GM19467 (cell line): ENCODE results near the gene SULT1A2.
"Not testable (repeated sequence)": the region's sequence is repeated elsewhere in the genome, so short reads cannot be mapped to it uniquely, and the experiment has no call there.

ENCODE experiments used
- ATAC-seq: cut with Tn5 transposase; IDR thresholded peaks from one replicate; pipeline ENCODE4 v1.9.1; 2021; ENCODE audit warnings: mild to moderate bottlenecking, moderate library complexity; ENCODE audit not compliant: unreplicated experiment

SULT1A2 gene

DNA sequence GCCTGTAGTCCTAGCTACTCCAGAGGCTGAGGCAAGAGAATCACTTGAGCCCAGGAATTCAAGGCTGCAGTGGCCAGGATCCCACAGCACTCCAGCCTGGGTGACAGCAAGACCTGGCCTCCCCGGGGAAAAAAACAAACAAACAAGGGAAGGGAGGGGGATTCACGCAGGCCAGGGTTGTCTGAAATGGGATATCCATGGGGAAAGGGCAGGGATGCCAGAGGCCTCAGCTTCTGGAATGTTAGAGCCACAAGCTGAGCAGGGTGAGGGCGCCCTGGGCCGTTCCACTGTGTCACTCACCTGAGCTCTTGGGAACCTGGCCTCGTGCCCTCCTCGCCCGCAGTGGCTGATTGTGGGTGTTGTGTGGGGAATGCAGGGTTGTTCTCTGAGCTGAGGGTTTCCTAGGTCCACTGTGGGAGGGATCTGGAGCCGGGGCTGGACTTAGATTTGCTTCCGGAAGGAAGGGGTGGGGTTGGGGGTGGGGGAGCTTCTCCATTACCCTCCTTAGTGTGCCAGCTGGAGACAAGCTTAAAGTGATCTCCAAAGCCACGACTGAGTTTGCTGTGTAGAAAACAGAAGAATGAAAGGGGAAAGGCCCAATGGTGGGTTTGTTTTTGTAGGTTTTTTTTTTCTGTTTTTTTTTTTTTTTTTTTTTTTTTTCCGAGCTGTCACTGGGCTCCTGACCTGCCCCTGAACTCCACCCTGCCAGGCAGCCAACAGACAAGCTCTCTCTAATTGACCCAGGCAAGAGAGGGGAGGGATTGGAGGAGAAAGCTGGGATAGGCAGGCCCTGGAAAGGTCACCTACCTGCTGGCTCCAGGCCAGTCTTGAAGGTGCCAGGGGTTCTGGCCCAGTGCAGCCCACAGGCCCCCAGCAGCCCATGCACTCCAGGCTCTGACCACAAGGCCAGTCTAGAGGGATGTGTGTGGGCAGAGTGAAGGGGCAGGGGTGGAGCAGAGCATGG, 13.1 kb upstream of the SULT1A2 start, which contains the start of gene SULT1A1:
Gene SULT1A1, minus strand, starts transcription at position 414 of the 964 bp plus-strand sequence. CDS start 1,189 bp downstream, outside the sequence.
- ATAC-seq, result no peak

DNA sequence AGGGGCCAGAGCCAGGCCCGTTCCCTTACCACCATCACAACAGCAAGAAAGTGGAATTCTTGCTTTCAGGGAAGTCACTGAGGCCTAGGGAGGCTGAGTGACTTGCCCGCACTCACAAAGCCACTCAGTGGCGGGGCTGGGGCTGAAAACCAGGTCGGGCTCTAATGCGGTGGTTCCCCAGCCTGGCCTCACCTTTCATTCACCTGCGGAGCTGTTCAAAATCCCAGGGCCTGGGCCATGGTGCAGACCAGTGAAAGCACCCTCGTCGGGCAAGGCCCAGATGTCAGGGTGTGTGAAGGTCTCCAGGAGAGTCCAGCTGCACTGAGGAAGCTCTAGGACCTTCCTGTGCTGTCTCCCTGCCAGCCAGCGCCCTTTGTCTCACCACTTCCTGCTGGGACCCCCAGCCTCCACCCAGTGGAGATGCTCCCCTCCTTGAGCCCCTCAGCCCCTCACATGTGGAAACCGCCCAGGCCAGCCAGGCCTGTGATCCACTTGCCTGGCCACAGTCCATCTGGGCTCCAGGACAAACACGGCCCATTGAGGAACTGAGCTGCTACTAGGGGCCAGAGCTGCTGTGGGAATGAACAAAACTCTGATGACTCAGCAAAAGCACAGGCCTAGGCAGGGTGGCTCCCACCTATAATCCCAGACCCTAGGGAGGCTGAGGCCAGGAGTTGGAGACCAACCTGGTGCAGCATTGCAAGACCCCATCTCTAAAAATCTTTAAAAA, 12.2 kb upstream of the SULT1A2 start:
- not testable (repeated sequence) for ATAC-seq

DNA sequence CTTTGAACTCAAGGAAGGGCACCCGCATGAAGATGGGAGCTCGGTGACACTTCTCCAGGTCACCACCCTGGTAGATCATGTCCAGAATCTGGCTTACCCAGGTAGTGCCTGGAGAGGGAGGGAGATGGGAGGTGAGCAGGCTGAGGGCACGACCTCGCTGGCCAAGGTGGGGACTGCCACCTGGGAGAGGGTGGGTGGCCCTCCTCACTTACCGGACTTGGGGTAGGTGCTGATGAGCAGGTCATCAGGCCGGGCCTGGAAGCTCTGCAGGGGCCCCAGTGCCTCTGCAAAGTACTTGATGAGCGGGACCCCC, 11.6 kb upstream of the SULT1A2 start:
- not testable (repeated sequence) for ATAC-seq

DNA sequence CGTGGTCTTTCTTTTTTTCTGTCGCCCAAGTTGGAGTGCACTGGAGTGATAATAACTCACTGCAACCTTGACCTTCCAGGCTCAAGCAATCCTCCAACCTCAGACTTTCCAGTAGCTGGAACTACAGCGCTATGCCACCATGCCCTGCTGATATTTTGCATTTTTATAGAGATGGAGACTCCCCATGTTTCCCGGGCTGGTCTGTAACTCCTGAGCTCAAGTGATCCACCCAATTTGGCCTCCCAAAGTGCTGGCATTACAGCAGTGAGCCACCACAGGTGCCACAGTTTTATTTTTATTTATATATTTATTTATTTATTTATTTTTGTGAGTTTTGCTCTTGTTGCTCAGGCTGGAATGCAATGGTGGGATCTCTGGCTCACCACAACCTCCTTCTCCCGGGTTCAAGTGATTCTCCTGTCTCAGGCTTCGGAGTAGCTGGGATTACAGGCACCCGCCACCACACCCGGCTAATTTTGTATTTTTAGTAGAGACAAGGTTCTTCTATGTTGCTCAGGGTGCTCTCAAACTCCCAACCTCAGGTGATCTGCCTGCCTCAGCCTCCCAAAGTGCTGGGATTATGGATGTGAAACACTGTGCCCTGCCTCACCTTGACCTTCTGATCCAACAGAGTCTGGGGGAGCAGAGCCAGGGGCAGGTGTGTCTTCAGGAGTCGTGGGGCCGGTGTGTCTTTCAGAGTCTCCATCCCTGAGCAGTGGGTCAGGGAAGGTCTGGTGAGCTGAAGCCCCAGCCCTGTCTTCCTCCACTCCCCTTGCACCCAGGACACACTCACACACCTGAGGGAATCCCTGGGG, 11.0 kb upstream of the SULT1A2 start:
- not testable (repeated sequence) for ATAC-seq

- no peak for ATAC-seq
Observed at GRCh38 chr16:28607116-28607623, 10.3 kb upstream of the SULT1A2 start.

DNA sequence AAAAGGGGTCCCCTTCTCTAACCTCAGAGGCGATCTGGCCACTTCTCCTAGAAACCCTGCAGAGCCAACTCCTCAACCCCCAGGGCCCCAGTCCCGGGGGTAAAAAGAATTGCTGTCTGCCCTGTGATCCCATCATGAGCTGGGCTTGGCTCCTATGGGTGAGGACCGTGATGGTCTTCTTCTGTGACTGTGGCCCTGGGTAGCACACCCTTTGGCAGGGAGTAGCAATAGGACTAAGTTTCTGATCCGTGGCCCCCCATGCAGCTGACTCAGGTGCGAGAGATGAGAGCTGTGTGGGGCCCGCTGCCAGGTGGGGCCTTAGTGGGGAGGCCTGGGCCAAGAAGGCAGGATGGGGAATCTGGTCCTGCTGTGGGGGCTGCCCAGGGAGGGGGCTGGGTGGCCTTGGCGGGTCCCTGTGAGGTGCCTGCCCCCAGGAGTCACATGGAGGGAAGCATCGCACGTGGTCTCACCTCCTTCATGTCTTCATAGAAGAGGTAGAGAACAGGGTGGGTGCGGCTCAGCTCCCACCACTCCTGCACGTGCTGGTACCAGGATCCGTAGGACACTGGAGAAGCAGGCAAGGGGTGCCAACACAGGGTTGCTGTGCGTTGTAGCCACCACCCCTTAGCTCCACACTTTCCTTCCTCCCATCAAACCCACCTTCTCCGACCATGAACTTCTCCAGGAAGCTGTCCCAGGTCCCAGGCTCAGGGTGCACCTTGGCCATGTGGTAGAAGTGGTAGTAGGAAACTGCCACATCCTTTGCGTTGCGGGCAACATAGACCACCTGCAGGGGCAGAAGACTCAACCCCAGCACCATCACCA, 9.7 kb upstream of the SULT1A2 start:
- no peak for ATAC-seq

GRCh38 chr16:28604186-28604565, 7.3 kb upstream of the SULT1A2 start:
- no peak for ATAC-seq

GRCh38 chr16:28603381-28604185, 6.7 kb upstream of the SULT1A2 start:
- no peak for ATAC-seq

DNA sequence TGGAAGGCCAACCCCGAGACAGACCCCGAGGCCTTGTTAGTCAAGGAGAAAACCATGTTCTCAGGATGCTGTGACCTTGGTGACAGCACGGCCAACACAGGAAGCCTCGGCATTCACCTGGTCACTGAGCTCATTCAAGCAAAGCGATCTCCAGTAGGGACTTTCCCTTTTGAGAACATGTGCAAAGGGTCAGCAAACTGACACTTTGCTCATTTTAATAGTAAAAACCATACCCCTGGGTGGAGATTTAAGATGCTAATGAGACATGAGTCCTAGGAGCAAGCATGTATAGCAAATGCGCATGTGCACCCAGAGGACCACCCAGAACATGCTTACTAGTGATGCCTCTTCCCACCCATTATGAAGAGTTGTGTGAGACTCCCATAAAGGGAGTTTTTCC, 5.7 kb upstream of the SULT1A2 start:
- ATAC-seq, result no peak

GRCh38 chr16:28602062-28602461, 5.2 kb upstream of the SULT1A2 start:
- not testable (repeated sequence) for ATAC-seq

DNA sequence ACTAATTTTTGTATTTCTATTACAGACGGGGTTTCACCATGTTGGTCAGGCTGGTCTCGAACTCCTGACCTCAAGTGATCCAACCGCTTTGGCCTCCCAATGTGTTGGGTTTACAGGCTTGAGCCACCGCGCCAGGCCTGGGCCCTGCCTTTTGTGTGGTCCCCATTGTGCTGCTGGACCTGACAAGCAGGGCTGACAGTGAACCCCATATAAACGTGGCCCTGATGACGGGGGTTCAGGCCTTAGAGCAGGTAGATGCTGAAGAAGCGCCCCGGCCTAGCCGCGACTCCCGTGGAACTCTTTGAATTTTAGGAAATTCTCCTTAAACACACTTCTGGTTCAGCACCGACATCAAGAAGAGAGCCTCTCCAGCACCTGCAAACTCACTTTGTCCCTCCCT, 4.7 kb upstream of the SULT1A2 start:
- ATAC-seq, result not testable (repeated sequence)

DNA sequence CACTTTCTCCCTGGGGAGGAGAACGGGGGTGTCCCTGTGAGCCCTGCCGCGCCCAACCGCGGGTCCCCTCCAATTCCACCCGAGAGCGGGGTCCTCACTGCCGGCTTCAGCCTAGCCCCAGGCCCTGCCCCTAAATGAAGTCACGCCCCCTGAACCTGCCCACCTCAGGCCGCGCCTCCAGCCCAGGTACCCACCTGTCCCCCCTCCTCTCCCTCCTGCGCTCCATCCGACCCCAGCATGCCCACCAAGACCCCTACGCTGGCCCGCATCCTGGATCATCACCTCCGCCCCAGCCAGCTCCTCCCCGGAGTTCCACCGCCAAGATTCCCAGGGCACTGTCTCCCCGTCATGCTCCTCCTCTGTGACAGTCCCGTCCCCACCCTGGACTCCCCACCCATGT, 4.1 kb upstream of the SULT1A2 start:
- ATAC-seq, result not testable (repeated sequence)

DNA sequence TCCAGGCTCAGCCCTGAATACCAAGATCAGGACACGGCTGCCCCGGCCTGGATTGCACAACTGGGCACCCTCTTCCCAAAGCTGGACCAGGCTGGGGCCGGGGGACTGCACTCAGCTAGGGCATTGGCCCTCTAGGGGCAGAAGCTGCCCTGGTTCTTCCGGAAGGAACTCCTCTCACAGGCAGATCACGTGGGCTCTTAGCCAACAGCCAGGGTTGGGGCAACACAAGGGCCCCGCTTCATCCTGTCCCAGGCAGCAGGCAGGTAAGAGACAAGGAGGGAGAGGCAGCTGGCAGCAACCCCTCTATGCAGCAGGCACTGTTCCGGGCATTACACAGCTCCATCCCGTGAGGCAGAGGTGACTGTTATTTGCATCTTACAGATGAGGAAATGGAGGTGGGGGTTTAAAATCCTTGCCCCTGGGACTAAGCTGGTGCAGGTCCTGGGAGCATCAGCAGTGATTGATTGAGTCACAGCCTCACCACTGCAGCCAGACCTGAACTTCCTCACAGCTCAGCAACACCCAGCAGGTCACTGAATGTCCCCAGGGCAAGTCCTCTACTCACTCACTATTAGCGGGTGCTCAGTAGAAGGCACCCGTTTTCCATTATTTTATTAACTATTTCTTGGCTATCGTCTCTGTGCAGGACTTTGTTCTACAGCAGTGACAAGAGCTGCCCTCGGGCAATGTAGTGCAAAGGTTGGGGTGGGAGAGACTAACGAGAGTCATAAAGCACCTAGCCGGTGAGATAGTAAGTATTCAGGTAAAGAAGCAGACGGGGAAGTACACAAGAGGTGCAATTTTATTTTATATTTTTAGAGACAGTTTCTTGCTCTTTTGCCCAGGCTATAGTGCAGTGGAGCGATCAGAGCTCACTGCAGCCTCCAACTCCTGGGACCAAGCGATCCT, 2.8 kb upstream of the SULT1A2 start:
- ATAC-seq, result not testable (repeated sequence)

DNA sequence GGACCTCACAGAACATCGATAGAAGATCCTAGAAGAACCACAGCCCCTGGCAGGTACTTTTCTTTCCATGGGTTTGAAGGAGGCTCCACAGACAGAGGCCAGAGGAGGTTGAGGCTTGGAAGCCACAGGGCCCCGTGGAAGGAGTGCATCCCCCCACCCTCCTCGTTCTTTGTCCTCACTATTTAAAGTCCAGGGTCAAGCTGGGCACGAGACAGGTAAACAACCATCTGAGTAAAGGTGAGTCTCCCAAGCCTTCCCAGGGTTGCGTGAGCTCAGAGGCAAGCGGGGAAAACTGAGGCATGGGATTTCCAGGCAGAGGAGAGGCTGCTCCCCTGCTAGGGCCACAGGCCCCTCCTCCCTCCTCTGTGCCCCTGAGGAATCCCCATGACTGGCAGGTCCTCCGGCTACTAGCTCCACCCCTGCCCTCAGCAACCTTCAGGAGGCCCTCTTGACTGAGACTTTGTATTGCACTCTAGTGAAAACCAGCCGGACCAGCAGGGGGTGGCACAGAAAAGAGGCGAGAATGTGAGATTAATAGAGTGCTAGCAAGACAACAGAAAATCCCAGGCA, 927 bp upstream of the SULT1A2 start:
- ATAC-seq, result no peak

- ATAC-seq, result no peak
Observed at GRCh38 chr16:28596115-28596630, 677 bp downstream of the SULT1A2 start.

- ATAC-seq, result not testable (repeated sequence)
Observed at GRCh38 chr16:28595451-28595850, 1.4 kb downstream of the SULT1A2 start.

DNA sequence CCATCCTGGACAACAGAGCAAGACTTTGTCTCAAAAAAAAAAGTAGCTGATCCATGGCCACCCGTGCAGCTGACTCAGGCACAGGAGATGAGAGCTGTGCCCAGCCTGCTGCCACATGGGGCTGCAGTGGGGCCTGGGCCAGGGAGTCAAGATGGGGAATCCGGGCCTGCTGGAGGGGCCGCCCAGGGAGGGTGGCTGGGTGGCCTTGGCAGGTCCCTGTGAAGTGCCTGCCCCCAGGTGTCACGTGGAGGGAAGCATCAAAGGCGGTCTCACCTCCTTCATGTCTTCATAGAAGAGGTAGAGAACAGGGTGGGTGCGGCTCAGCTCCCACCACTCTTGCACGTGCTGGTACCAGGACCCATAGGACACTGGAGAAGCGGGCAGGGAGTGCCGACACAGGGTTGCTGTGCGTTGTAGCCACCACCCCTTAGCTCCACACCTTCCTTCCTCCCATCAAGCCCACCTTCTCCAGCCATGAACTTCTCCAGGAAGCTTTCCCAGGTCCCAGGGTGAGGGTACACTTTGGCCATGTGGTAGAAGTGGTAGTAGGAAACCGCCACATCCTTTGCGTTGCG, 3.8 kb downstream of the SULT1A2 start:
- no peak for ATAC-seq
